ENCODE results near the gene GLYAT.
A peak's percentile ranks its signal among the peaks of the same experiment; 100 is the strongest.
"Not testable (repeated sequence)": the region's sequence is repeated elsewhere in the genome, so short reads cannot be mapped to it uniquely, and the experiment has no call there.

The GLYAT gene

DNA sequence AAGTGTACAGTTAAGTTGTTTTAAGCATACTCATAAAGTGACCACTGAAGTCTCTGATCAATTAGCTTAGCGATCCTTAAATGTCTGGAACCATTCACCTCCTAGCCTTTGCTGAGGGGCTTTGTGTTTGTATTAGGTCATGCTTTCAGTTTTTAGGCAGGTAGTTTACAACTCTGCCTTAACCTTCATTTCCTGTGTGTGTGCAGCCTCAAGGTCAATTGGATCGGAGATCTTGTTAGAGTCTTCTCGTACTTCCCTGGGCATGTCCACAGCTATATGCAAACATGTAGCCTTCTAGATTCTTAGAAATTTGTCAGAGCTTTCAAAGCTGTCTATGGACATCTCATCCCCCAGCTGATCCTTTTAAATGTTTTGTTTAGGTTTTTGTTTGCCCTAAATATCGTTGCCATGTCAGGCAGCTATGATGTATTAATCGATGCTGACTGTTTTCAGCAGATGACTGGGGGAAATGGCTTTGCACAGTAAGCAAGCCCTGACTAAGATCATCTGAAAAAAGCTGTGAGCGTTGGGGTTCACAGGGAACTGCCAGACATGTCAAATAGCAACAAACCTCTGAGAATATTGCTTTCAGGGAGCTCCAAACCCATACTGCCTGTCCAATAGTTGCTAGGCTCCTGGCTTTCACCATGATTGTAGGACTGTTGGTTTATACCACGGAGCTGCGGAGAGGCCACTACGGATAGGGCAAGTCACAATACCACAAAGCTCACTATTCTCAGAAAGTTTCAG lies 45.6 kb downstream of the GLYAT start:
- no peaks in the 10 kb centered on the region for H3K27me3 ChIP-seq (ENCODE audit: insufficient read depth, poor library complexity, severe bottlenecking)
- DNase-seq (ENCODE audit: low spot score) (no peak), ATAC-seq (ENCODE audit: low read depth) (no peak)
- H3K4me3 ChIP-seq (ENCODE audit: severe bottlenecking): no peak overlapping the region
- no peaks in the 10 kb centered on the region for H3K4me1 ChIP-seq (ENCODE audit: insufficient read depth, poor library complexity, severe bottlenecking)
- no peak for TF ChIP-seq CTCF (IDR thresholded peaks at IDR 0.05; ENCODE audit: poor library complexity, severe bottlenecking)
- no peak overlapping the region for H3K27ac ChIP-seq (ENCODE audit: poor library complexity, severe bottlenecking)
- no peaks in the 10 kb centered on the region for H3K9me3 ChIP-seq (ENCODE audit: severe bottlenecking)
- no peaks in the 10 kb centered on the region for H3K36me3 ChIP-seq (ENCODE audit: low read depth)

GRCh38 chr11:58682660-58683059 lies 49.1 kb downstream of the GLYAT start:
- H3K27ac ChIP-seq (ENCODE audit: poor library complexity, severe bottlenecking); H3K9me3 ChIP-seq (ENCODE audit: severe bottlenecking); DNase-seq (ENCODE audit: low spot score); H3K4me1 ChIP-seq (ENCODE audit: insufficient read depth, poor library complexity, severe bottlenecking); H3K36me3 ChIP-seq (ENCODE audit: low read depth); ATAC-seq (ENCODE audit: low read depth); H3K27me3 ChIP-seq (ENCODE audit: insufficient read depth, poor library complexity, severe bottlenecking); H3K4me3 ChIP-seq (ENCODE audit: severe bottlenecking): not testable (repeated sequence)

- H3K36me3 ChIP-seq (ENCODE audit: low read depth); H3K27ac ChIP-seq (ENCODE audit: poor library complexity, severe bottlenecking); H3K27me3 ChIP-seq (ENCODE audit: insufficient read depth, poor library complexity, severe bottlenecking); H3K4me1 ChIP-seq (ENCODE audit: insufficient read depth, poor library complexity, severe bottlenecking); ATAC-seq (ENCODE audit: low read depth); H3K9me3 ChIP-seq (ENCODE audit: severe bottlenecking); H3K4me3 ChIP-seq (ENCODE audit: severe bottlenecking); DNase-seq (ENCODE audit: low spot score): not testable (repeated sequence)
Observed at GRCh38 chr11:58677536-58677935, 54.2 kb downstream of the GLYAT start.

DNA sequence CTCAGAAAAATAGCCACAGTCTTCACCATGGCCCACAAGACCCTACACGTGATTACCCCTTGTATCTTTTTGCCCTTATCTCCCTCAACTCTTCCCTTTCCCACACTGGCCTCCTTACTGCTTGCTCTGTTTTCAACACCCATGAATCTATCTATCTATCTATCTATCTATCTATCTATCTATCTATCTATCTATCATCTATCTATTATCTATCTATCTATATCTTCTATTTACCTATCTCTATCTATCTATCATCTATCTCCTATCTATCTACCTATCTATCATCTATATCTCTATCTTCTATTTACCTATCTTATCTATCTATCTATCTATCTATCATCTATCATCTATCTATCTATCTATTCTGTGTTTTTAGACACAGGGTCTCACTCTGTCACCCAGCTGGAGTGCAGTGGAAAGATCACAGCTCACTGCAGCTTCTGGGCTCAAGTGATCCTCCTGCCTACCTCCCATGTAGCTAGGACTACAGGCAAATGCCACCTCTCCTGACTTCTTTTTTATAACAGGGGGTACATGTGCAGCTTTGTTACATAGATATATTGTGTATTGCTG lies 55.1 kb downstream of the GLYAT start:
- TF ChIP-seq CTCF (IDR thresholded peaks at IDR 0.05; ENCODE audit: poor library complexity, severe bottlenecking): no peak
- H3K27me3 ChIP-seq (ENCODE audit: insufficient read depth, poor library complexity, severe bottlenecking): no peaks in the 10 kb centered on the region
- DNase-seq (ENCODE audit: low spot score) (no peak), ATAC-seq (ENCODE audit: low read depth) (no peak)
- no peaks in the 10 kb centered on the region for H3K36me3 ChIP-seq (ENCODE audit: low read depth)
- H3K9me3 ChIP-seq (ENCODE audit: severe bottlenecking): no peaks in the 10 kb centered on the region
- H3K4me3 ChIP-seq (ENCODE audit: severe bottlenecking): no peak overlapping the region
- H3K27ac ChIP-seq (ENCODE audit: poor library complexity, severe bottlenecking): no peak overlapping the region
- no peaks in the 10 kb centered on the region for H3K4me1 ChIP-seq (ENCODE audit: insufficient read depth, poor library complexity, severe bottlenecking)

DNA sequence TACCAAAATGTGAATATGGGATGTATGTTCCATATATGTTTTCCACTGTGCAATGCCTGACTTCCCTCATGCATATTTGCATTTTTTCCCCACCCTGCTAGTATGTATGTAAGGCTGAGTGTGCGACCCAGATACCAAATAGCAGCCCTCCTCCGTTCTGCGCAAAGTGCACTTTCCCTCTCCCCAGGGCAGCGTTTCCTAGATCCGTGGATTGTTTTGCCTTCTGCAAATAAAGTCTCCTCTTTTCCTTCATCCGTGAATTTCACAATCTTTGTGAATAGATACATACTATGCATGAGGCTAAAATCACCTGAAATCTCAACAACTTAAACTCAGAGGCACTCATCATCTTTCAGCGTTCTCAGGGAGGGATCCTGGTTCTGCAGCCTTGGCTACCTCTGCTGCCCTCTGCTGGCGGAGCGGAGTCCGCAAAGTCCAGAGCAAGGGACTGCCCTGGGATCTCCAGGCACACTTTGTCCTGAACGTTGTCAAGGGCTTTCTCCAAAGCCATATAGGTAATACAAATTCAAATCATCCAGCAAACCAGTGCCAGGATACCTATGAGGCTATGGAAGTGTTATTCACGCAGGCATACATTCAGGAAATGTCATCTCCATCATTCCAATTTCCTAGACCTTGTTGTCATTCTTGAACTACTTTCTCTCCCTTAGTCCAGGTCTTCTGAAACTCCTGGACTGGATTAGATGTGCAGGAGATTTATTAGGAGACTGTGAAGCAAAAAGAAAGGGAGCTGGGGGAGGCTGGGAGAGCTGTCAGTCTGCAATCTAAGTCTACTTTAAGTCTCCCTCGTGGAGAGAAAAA lies 56.2 kb downstream of the GLYAT start:
- Histone ChIP-seq H3K27ac (ENCODE audit: poor library complexity, severe bottlenecking) (no peak overlapping the region), H3K9me3 (ENCODE audit: severe bottlenecking) (no peaks in the 10 kb centered on the region), H3K36me3 (ENCODE audit: low read depth) (no peaks in the 10 kb centered on the region), H3K4me3 (ENCODE audit: severe bottlenecking) (no peak overlapping the region), H3K27me3 (ENCODE audit: insufficient read depth, poor library complexity, severe bottlenecking) (no peaks in the 10 kb centered on the region), H3K4me1 (ENCODE audit: insufficient read depth, poor library complexity, severe bottlenecking) (no peaks in the 10 kb centered on the region)
- ATAC-seq (ENCODE audit: low read depth) (peak; percentile 98), DNase-seq (ENCODE audit: low spot score) (no peak)
- TF ChIP-seq CTCF (IDR thresholded peaks at IDR 0.05; ENCODE audit: poor library complexity, severe bottlenecking): peak; percentile 94

All from RWPE2 (cell line).